H1 (cell line): Measurements from ENCODE around the gene DEAF1. TPM values are rescaled to one million over a fixed set of nuclear protein-coding genes. Genes with fewer than 3 reads are reported as not detected.
A peak's percentile ranks its signal among the peaks of the same experiment; 100 is the strongest.

Source experiments
- CTCF ChIA-PET: fragments of 300-600 bp; sonication (Branson Sonifier 250); formaldehyde crosslinking; loops from one replicate; lab custom pipeline; 2021; ENCODE audit not compliant: partially characterized antibody; lab: Charles Lee
- POLR2A ChIA-PET: fragments of 300-600 bp; sonication (Branson Sonifier 250); formaldehyde crosslinking; loops from one replicate; lab custom pipeline; 2021; ENCODE audit warnings: inconsistent platforms; ENCODE audit not compliant: partially characterized antibody; lab: Charles Lee
- DNase-seq, 2 experiments: peaks; one replicate each; pipeline versions ENCODE4 v3.0.0 to v3.0.0-alpha.2; 2010 to 2022; ENCODE audit warnings: low spot score in 2 of 2, low read depth in 1 of 2, mixed read lengths in 1 of 2
- FAIRE-seq: peaks from 2 replicates; lab custom pipeline; 2011; peaks lifted over from hg19 to GRCh38; lab: Jason Lieb, UNC
- H2AFZ ChIP-seq: 2 replicates; pipeline ENCODE4 v1.8.1; 2012; ENCODE audit warnings: low read length, inconsistent platforms
- H2AK5ac ChIP-seq: 2 replicates; pipeline ENCODE4 v1.6.1; 2013; ENCODE audit warnings: low read depth, low read length
- H2BK120ac ChIP-seq: replicated peaks from 2 replicates; pipeline ENCODE3; 2013; ENCODE audit warnings: low read depth, low read length, inconsistent platforms
- H2BK12ac ChIP-seq: 2 replicates; pipeline ENCODE4 v1.6.1; 2013; ENCODE audit warnings: low read depth, low read length
- H2BK15ac ChIP-seq: 2 replicates; pipeline ENCODE4 v1.6.1; 2013; ENCODE audit warnings: low read length
- H2BK20ac ChIP-seq: 2 replicates; pipeline ENCODE4 v1.6.1; 2013; ENCODE audit warnings: low read length
- H2BK5ac ChIP-seq: 2 replicates; pipeline ENCODE4 v1.6.1; 2013; ENCODE audit warnings: low read depth, low read length
- H3K14ac ChIP-seq: 2 replicates; pipeline ENCODE4 v1.6.1; 2013; ENCODE audit warnings: inconsistent platforms; ENCODE audit not compliant: insufficient read length
- H3K18ac ChIP-seq: 2 replicates; pipeline ENCODE4 v1.6.1; 2013; ENCODE audit warnings: low read length; ENCODE audit errors: extremely low read depth
- H3K23ac ChIP-seq: 2 replicates; pipeline ENCODE4 v1.6.1; 2013; ENCODE audit warnings: inconsistent platforms; ENCODE audit not compliant: insufficient read length
- H3K23me2 ChIP-seq: 2 replicates; pipeline ENCODE4 v1.6.1; 2013; ENCODE audit warnings: low read depth, low read length
- H3K27ac ChIP-seq: 2 replicates; pipeline ENCODE4 v1.6.1; 2011; ENCODE audit warnings: low read depth, low read length, inconsistent platforms
- H3K27me3 ChIP-seq, 4 experiments: replicated peaks in 1 of 4; 1 replicate in 1 of 4; 2 replicates in 3 of 4; pipeline versions ENCODE4 v1.6.1 to v1.8.1; 2011 to 2013; ENCODE audit warnings: low read length in 3 of 4, mild to moderate bottlenecking in 3 of 4, inconsistent platforms in 2 of 4, mixed read lengths in 2 of 4, moderate library complexity in 1 of 4; ENCODE audit not compliant: control insufficient read depth in 3 of 4, insufficient read depth in 3 of 4; ENCODE audit errors: extremely low read depth in 1 of 4
- H3K36me3 ChIP-seq, 4 experiments: 2 replicates each; pipeline versions ENCODE4 v1.6.1 to v1.8.1; 2011 to 2013; ENCODE audit warnings: mild to moderate bottlenecking in 4 of 4, low read length in 3 of 4, moderate library complexity in 2 of 4, control low read depth in 1 of 4, inconsistent platforms in 1 of 4; ENCODE audit not compliant: insufficient read depth in 4 of 4, control insufficient read depth in 2 of 4
- H3K4ac ChIP-seq: replicated peaks from 2 replicates; pipeline ENCODE3; 2013; ENCODE audit warnings: low read length, low read depth, mixed read lengths, inconsistent platforms; ENCODE audit not compliant: insufficient read length
- H3K4me1 ChIP-seq, 4 experiments: replicated peaks in 1 of 4; 1 replicate in 1 of 4; 2 replicates in 3 of 4; pipeline versions ENCODE4 v1.6.1 to v1.8.1; 2011 to 2013; ENCODE audit warnings: low read length in 3 of 4, inconsistent platforms in 2 of 4, mixed read lengths in 1 of 4; ENCODE audit not compliant: insufficient read depth in 4 of 4, control insufficient read depth in 3 of 4
- H3K4me2 ChIP-seq, 2 experiments: 2 replicates each; pipeline versions ENCODE4 v1.6.1 to v1.8.1; 2011 to 2013; ENCODE audit warnings: low read depth in 2 of 2, low read length in 2 of 2, control low read depth in 1 of 2, inconsistent platforms in 1 of 2, mild to moderate bottlenecking in 1 of 2; ENCODE audit not compliant: insufficient read depth in 1 of 2
- H3K4me3 ChIP-seq, 4 experiments: fragments of 200-600, 300-600 bp in 1 of 4; sonication (generic), shearing (Covaris generic), sonication (Bioruptor Twin) in 1 of 4; 2 replicates each; pipeline versions ENCODE4 v1.5.1 to v1.8.1; 2011 to 2016; ENCODE audit warnings: low read length in 4 of 4, low read depth in 3 of 4, control low read depth in 2 of 4, inconsistent platforms in 2 of 4, mild to moderate bottlenecking in 2 of 4, mixed read lengths in 1 of 4, moderate library complexity in 1 of 4; ENCODE audit not compliant: insufficient read depth in 2 of 4; ENCODE audit errors: extremely low read depth in 1 of 4
- H3K56ac ChIP-seq: replicated peaks from 2 replicates; pipeline ENCODE3; 2013; ENCODE audit warnings: low read depth, mild to moderate bottlenecking, mixed read lengths, low read length, inconsistent platforms; ENCODE audit not compliant: insufficient read length
- H3K79me1 ChIP-seq: 2 replicates; pipeline ENCODE4 v1.6.1; 2013; ENCODE audit warnings: low read depth, low read length, control low read depth
- H3K79me2 ChIP-seq, 2 experiments: 2 replicates each; pipeline versions ENCODE4 v1.6.1 to v1.8.1; 2012 to 2013; ENCODE audit warnings: low read length in 2 of 2, mild to moderate bottlenecking in 2 of 2, inconsistent platforms in 1 of 2; ENCODE audit not compliant: insufficient read depth in 2 of 2, control insufficient read depth in 1 of 2
- H3K9ac ChIP-seq, 4 experiments: replicated peaks in 1 of 4; 1 replicate in 1 of 4; 2 replicates in 3 of 4; pipeline versions ENCODE4 v1.6.1 to v1.8.1; 2011 to 2013; ENCODE audit warnings: low read depth in 3 of 4, low read length in 3 of 4, control low read depth in 2 of 4, mild to moderate bottlenecking in 2 of 4, moderate library complexity in 2 of 4, inconsistent platforms in 1 of 4; ENCODE audit errors: extremely low read depth in 1 of 4
- H3K9me3 ChIP-seq, 2 experiments: 2 replicates each; pipeline versions ENCODE4 v1.6.1 to v1.8.1; 2012 to 2013; ENCODE audit warnings: mild to moderate bottlenecking in 2 of 2, moderate library complexity in 2 of 2, control low read depth in 1 of 2, inconsistent platforms in 1 of 2, low read depth in 1 of 2, low read length in 1 of 2, mixed read lengths in 1 of 2; ENCODE audit not compliant: insufficient read depth in 2 of 2
- H4K20me1 ChIP-seq, 2 experiments: replicated peaks in 1 of 2; 2 replicates each; pipeline versions ENCODE3 to v1.8.1; 2011 to 2013; ENCODE audit warnings: inconsistent platforms in 2 of 2, low read length in 2 of 2, mild to moderate bottlenecking in 1 of 2; ENCODE audit not compliant: insufficient read depth in 2 of 2, control insufficient read depth in 1 of 2
- H4K5ac ChIP-seq: 2 replicates; pipeline ENCODE4 v1.6.1; 2013; ENCODE audit warnings: low read length, low read depth, mixed read lengths, inconsistent platforms; ENCODE audit not compliant: insufficient read length
- H4K8ac ChIP-seq: 2 replicates; pipeline ENCODE4 v1.8.0; 2013; ENCODE audit warnings: mild to moderate bottlenecking, moderate library complexity, low read length, inconsistent platforms; ENCODE audit not compliant: insufficient read depth; ENCODE audit errors: extremely low read depth
- H4K91ac ChIP-seq: replicated peaks from 2 replicates; pipeline ENCODE3; 2013; ENCODE audit warnings: low read length, mixed read lengths, inconsistent platforms; ENCODE audit not compliant: insufficient read length
- ASH2L ChIP-seq: fragments of 200-600, 300-600 bp; sonication (generic); IDR thresholded peaks from one replicate; pipeline ENCODE4 v1.7.1; 2017; ENCODE audit warnings: low read length
- GABPA ChIP-seq: IDR thresholded peaks from 2 replicates; pipeline ENCODE4 v1.6.1; 2011; ENCODE audit warnings: mild to moderate bottlenecking, low read length, moderate library complexity, borderline replicate concordance; ENCODE audit not compliant: insufficient read depth
- HDAC6 ChIP-seq: IDR thresholded peaks from one replicate; pipeline ENCODE4 v1.7.1; 2012; ENCODE audit warnings: low read depth, mild to moderate bottlenecking, inconsistent platforms, low read length, moderate library complexity
- MAFK ChIP-seq: IDR thresholded peaks from 2 replicates; pipeline ENCODE4 v1.6.1; 2012; ENCODE audit warnings: low read depth, mild to moderate bottlenecking, improper control_type of control experiment, low read length
- NANOG ChIP-seq: IDR thresholded peaks from 2 replicates; pipeline ENCODE4 v1.6.1; 2011; ENCODE audit warnings: low read length, low read depth, mild to moderate bottlenecking, inconsistent platforms; ENCODE audit not compliant: insufficient read depth, poor library complexity, severe bottlenecking
- WGBS, 2 experiments: shearing (Covaris generic) in 1 of 2; methylation state at CpG; one replicate each; pipeline versions ENCODE4 v1.1.6 to v1.1.7; 2013 to 2015; ENCODE audit warnings: low lambda C conversion rate in 2 of 2, mixed read lengths in 2 of 2, inconsistent platforms in 1 of 2, low coverage in 1 of 2, missing lambda C conversion rate in 1 of 2; ENCODE audit not compliant: insufficient replicate concordance in 2 of 2, insufficient coverage in 1 of 2, insufficient read length in 1 of 2; ENCODE audit errors: extremely low coverage in 1 of 2, missing lambda C conversion rate in 1 of 2; 5-methylcytosine and 5-hydroxymethylcytosine counted together
- polyA plus RNA-seq, 7 experiments: library from polyadenylated mRNA; depleted of rRNA in 3 of 7; stranded (reverse) in 5 of 7; unstranded in 2 of 7; fragments of >200 nt in 5 of 7; fragments of 200-250 nt in 2 of 7; gene quantifications; 1 replicate in 5 of 7; 2 replicates in 1 of 7; 4 replicates in 1 of 7; pipeline versions ENCODE4 v1.2.1 to v1.2.3, GENCODE V29; 2011 to 2013; ENCODE audit warnings: missing spikeins in 2 of 7, mixed read lengths in 2 of 7
- total RNA-seq: library from RNA; stranded (reverse); fragmentation: NEBNext Ultra II Directional; extraction: Animal tissue kit (Norgen Biotek cat#: 25700); gene quantifications from 2 replicates; pipeline ENCODE4 v1.2.1, GENCODE V29; 2021

The DEAF1 gene
- total and polyA plus RNA-seq, 2 of the 8 experiments (the other 6 are each of a cell fraction or from before 2014, with no cell fraction given) = 47.3 to 58.4 TPM

GRCh38 chr11:618856-619627 lies 76.0 kb downstream of the DEAF1 start:
- POLR2A ChIA-PET = no interaction called here
- Histone ChIP-seq H2BK12ac (no peak overlapping the region), H4K8ac (no peak overlapping the region; the same call in 1 of the 2 replicates), H4K91ac (no peak overlapping the region), H3K27ac (no peak overlapping the region), H3K4me1 (peaks cover 0 to 8% (median under 1%) of the 10 kb centered on the region in 4 experiments; a peak in 4 of 7 replicates), H4K5ac (no peak overlapping the region), H2AFZ (no peak overlapping the region), H3K14ac (no peak overlapping the region), H3K79me1 (peaks cover 3% of the 10 kb centered on the region), H3K79me2 (no peaks in the 10 kb centered on the region), H2BK20ac (no peak overlapping the region), H2BK5ac (0 out of 2 replicates have a peak overlapping the region, but pooled peaks have one; percentile 66), H3K23ac (no peak overlapping the region), H2BK120ac (no peak overlapping the region), H3K27me3 (no peaks in the 10 kb centered on the region), H3K18ac (no peak overlapping the region), H2BK15ac (no peak overlapping the region), H3K9me3 (no peaks in the 10 kb centered on the region), H3K4ac (no peak overlapping the region), H3K36me3 (peaks cover 0 to 3% (median 0%) of the 10 kb centered on the region in 4 experiments; a peak in 1 of 8 replicates), H4K20me1 (peaks cover 8 to 13% of the 10 kb centered on the region in 2 experiments), H3K4me3 (no peak overlapping the region), H3K23me2 (peaks cover 3% of the 10 kb centered on the region; the same call in 1 of the 2 replicates), H3K4me2 (no peak overlapping the region), H3K56ac (no peak overlapping the region), H2AK5ac (no peak overlapping the region), H3K9ac (no peak overlapping the region)
- CTCF ChIA-PET = no interaction called here
- FAIRE-seq (no peak), DNase-seq (no peak)
- 88% methylated on average over 16 of the region's 24 CpGs; no CpG with 5 or more reads in 1 of the 2 experiments for WGBS, 2 experiments
- TF ChIP-seq HDAC6 = no peak
- TF ChIP-seq MAFK = no peak
- TF ChIP-seq GABPA = no peak
- no peak for TF ChIP-seq NANOG
- no peak for TF ChIP-seq ASH2L
